HEK293T (cell line): ENCODE data around the gene CRNKL1.

Experiments
- BHLHE40 ChIP-seq: fragments of 450-650 bp; IDR thresholded peaks from 2 replicates; pipeline ENCODE4 v1.6.1; 2016; ENCODE audit warnings: mild to moderate bottlenecking, moderate library complexity, borderline replicate concordance
- FOXM1 ChIP-seq: fragments of 450-650 bp; IDR thresholded peaks from 2 replicates; pipeline ENCODE4 v1.6.1; 2017; ENCODE audit warnings: mild to moderate bottlenecking, borderline replicate concordance
- HDGF ChIP-seq: fragments of 450-650 bp; IDR thresholded peaks from 2 replicates; pipeline ENCODE4 v1.6.1; 2017; ENCODE audit warnings: antibody characterized with exemption, borderline replicate concordance
- L3MBTL2 ChIP-seq: fragments of 450-650 bp; conservative IDR thresholded peaks from 2 replicates; pipeline ENCODE4 v1.6.1; 2016; ENCODE audit warnings: mild to moderate bottlenecking
- NFRKB ChIP-seq: fragments of 450-650 bp; IDR thresholded peaks from 2 replicates; pipeline ENCODE4 v1.6.1; 2016; ENCODE audit warnings: mild to moderate bottlenecking, moderate library complexity
- SP1 ChIP-seq: fragments of 450-650 bp; IDR thresholded peaks from 2 replicates; pipeline ENCODE4 v1.6.1; 2017
- SUZ12 ChIP-seq: fragments of 450-650 bp; IDR thresholded peaks from 2 replicates; pipeline ENCODE4 v1.6.1; 2016; ENCODE audit warnings: mild to moderate bottlenecking
- TF ChIP-seq, protein P1 (sequence below): fragments of 450-650 bp; IDR thresholded peaks from 2 replicates; pipeline ENCODE4 v1.6.1; 2016

DNA sequence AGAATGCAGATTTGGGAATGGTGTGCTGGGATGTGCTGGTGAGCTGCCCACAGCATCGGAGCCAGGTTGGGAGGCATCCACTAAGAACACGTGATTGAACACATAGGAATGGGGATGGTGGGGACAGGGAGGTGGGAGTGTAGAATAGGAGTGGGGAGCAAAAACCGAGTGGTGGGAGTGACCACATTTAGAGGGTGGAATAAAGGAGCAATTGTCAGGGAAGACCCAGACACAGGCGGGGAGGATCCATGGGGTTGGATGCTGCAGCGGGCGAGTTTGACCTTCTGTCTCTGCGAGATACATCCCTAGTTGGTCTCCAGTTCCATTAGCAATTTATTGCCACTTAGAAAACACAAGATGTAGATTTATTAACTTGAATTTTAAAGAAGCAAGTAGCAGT, 30.4 kb downstream of the CRNKL1 start:
- no peak for TF ChIP-seq SUZ12
- TF ChIP-seq SP1 = no peak
- TF ChIP-seq BHLHE40 = no peak
- TF ChIP-seq NFRKB = no peak
- no peak for TF ChIP-seq HDGF
- TF ChIP-seq, protein P1, sequence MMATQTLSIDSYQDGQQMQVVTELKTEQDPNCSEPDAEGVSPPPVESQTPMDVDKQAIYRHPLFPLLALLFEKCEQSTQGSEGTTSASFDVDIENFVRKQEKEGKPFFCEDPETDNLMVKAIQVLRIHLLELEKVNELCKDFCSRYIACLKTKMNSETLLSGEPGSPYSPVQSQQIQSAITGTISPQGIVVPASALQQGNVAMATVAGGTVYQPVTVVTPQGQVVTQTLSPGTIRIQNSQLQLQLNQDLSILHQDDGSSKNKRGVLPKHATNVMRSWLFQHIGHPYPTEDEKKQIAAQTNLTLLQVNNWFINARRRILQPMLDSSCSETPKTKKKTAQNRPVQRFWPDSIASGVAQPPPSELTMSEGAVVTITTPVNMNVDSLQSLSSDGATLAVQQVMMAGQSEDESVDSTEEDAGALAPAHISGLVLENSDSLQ = no peak
- no peak for TF ChIP-seq L3MBTL2
- TF ChIP-seq FOXM1 = no peak
